HEK293T (cell line): ENCODE data around the gene TESK2.

Source experiments
- ARNT ChIP-seq: fragments of 450-650 bp; IDR thresholded peaks from 2 replicates; pipeline ENCODE4 v1.6.1; 2017; ENCODE audit warnings: mild to moderate bottlenecking
- BHLHE40 ChIP-seq: fragments of 450-650 bp; IDR thresholded peaks from 2 replicates; pipeline ENCODE4 v1.6.1; 2016; ENCODE audit warnings: mild to moderate bottlenecking, moderate library complexity, borderline replicate concordance
- ELF4 ChIP-seq: fragments of 450-650 bp; IDR thresholded peaks from 2 replicates; pipeline ENCODE4 v1.6.1; 2017; ENCODE audit warnings: antibody characterized with exemption
- FOXK2 ChIP-seq: fragments of 450-650 bp; IDR thresholded peaks from 2 replicates; pipeline ENCODE4 v1.6.1; 2016; ENCODE audit warnings: mild to moderate bottlenecking
- FOXM1 ChIP-seq: fragments of 450-650 bp; IDR thresholded peaks from 2 replicates; pipeline ENCODE4 v1.6.1; 2017; ENCODE audit warnings: mild to moderate bottlenecking, borderline replicate concordance
- HDGF ChIP-seq: fragments of 450-650 bp; IDR thresholded peaks from 2 replicates; pipeline ENCODE4 v1.6.1; 2017; ENCODE audit warnings: antibody characterized with exemption, borderline replicate concordance
- SP1 ChIP-seq: fragments of 450-650 bp; IDR thresholded peaks from 2 replicates; pipeline ENCODE4 v1.6.1; 2017
- SUZ12 ChIP-seq: fragments of 450-650 bp; IDR thresholded peaks from 2 replicates; pipeline ENCODE4 v1.6.1; 2016; ENCODE audit warnings: mild to moderate bottlenecking
- TARDBP ChIP-seq: fragments of 450-650 bp; IDR thresholded peaks from 2 replicates; pipeline ENCODE4 v1.6.1; 2016

- TF ChIP-seq SP1 (no peak), ELF4 (no peak), ARNT (no peak), FOXK2 (no peak), TARDBP (no peak), SUZ12 (no peak), BHLHE40 (no peak), FOXM1 (no peak), HDGF (no peak)
Observed at GRCh38 chr1:45412899-45413298, 78.1 kb downstream of the TESK2 start.
